Esophagus squamous epithelium (tissue), 4 donors: Measurements from ENCODE around the gene OCA2.

Experiments used
- POLR2A ChIP-seq, 4 donors: fragments of 450-650 bp; IDR thresholded peaks; one replicate each; pipeline ENCODE4 v1.6.1; 2017; ENCODE audit warnings: antibody characterized with exemption in 4 of 4, mild to moderate bottlenecking in 4 of 4, moderate library complexity in 3 of 4
- TF ChIP-seq, protein P1 (sequence below), 6 experiments: fragments of 450-650 bp in 4 of 6; fragments of 200-600 bp in 2 of 6; sonication (generic) in 2 of 6; IDR thresholded peaks; one replicate each; pipeline ENCODE4 v1.5.1; 2016 to 2019; ENCODE audit warnings: antibody characterized with exemption in 6 of 6, mild to moderate bottlenecking in 4 of 6, moderate library complexity in 4 of 6

DNA sequence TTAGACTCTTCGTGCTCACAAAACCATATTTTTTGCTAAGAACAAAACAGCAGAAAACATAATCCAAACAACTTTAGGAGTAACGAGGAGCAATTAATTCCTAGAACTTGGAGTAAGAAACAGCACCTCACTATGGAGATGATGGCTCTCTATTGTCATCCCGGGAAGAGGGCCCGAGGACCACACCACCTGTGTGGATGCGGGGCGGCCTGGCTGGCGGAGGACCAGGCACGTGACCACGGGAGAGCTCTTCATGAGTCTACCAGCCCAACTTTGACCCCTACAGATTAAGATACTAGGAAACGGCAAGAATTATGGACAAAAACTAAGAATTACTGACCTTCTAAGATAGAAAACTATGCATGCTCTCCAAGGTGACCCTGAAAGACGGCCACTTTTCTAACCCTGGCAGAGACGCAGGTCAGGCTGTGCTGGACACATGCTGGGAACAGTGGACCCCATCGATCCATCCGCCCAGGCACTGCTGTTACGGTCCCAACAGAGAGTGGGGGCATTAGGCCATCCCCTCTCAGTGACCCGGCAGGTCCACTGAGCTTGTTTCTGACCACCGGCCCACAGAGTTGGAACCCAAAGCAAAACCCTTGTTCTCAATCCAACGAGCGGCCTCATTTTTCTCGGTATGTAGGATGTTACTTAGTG, 13.1 kb upstream of the OCA2 start:
- TF ChIP-seq, protein P1, sequence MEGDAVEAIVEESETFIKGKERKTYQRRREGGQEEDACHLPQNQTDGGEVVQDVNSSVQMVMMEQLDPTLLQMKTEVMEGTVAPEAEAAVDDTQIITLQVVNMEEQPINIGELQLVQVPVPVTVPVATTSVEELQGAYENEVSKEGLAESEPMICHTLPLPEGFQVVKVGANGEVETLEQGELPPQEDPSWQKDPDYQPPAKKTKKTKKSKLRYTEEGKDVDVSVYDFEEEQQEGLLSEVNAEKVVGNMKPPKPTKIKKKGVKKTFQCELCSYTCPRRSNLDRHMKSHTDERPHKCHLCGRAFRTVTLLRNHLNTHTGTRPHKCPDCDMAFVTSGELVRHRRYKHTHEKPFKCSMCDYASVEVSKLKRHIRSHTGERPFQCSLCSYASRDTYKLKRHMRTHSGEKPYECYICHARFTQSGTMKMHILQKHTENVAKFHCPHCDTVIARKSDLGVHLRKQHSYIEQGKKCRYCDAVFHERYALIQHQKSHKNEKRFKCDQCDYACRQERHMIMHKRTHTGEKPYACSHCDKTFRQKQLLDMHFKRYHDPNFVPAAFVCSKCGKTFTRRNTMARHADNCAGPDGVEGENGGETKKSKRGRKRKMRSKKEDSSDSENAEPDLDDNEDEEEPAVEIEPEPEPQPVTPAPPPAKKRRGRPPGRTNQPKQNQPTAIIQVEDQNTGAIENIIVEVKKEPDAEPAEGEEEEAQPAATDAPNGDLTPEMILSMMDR (IDR thresholded peaks at IDR 0.05) = no peak
- TF ChIP-seq POLR2A (IDR thresholded peaks at IDR 0.05) = no peak
